ENCODE measurements around the gene ADGRL3.
"Not testable (repeated sequence)": the region's sequence is repeated elsewhere in the genome, so short reads cannot be mapped to it uniquely, and the experiment has no call there.

ADGRL3 gene

DNA sequence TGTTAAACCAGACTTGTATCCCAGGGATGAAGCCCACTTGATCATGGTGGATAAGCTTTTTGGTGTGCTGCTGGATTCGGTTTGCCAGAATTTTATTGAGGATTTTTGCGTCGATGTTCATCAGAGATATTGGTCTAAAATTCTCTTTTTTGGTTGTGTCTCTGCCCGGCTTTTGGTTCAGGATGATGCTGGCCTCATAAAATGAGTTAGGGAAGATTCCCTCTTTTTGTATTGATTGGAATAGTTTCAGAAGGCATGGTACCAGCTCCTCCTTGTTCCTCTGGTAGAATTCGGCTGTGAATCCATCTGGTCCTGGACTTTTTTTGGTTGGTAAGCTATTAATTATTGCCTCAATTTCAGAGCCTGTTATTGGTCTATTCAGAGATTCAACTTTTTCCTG is 556.8 kb downstream of the ADGRL3 start:
- DNase-seq (ENCODE audit: low read depth in 2 of 2): not testable (repeated sequence)

DNA sequence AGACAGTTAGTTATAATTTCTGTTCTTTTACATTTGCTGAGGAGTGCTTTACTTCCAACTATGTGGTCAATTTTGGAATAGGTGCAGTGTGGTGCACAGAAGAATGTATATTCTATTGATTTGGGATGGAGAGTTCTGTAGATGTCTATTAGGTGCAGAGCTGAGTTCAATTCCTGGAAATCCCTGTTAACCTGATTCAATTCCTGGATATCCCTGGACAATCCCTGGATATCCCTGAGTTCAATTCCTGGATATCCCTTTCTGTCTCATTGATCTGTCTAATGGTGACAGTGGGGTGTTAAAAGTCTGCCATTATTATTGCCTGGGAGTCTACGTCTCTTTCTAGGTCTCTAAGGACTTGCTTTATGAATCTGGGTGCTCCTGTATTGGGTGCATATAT is 557.9 kb downstream of the ADGRL3 start:
- DNase-seq (ENCODE audit: low read depth in 2 of 2): not testable (repeated sequence)

DNA sequence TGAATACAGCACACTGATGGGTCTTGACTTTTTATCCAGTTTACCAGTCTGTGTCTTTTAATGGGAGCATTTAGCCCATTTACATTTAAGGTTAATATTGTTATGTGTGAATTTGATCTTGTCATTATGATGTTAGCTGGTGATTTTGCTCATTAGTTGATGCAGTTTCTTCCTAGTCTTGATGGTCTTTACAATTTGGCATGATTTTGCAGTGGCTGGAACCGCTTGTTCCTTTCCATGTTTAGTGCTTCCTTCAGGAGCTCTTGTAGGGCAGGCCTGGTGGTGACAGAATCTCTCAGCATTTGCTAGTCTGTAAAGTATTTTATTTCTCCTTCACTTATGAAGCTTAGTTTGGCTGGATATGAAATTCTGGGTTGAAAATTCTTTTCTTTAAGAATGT is 558.5 kb downstream of the ADGRL3 start:
- DNase-seq (ENCODE audit: low read depth in 2 of 2): not testable (repeated sequence)

DNA sequence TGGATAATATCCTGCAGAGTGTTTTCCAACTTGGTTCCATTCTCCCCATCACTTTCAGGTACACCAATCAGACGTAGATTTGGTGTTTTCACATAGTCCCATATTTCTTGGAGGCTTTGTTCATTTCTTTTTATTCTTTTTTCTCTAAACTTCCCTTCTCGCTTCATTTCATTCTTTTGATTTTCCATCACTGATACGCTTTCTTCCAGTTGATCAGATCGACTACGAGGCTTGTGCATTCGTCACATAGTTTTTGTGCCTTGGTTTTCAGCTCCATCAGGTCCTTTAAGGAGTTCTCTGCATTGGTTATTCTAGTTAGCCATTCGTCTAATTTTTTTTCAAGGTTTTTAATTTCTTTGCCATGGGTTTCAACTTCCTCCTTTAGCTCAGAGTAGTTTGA is 559.1 kb downstream of the ADGRL3 start:
- not testable (repeated sequence) for DNase-seq (ENCODE audit: low read depth in 2 of 2)

DNA sequence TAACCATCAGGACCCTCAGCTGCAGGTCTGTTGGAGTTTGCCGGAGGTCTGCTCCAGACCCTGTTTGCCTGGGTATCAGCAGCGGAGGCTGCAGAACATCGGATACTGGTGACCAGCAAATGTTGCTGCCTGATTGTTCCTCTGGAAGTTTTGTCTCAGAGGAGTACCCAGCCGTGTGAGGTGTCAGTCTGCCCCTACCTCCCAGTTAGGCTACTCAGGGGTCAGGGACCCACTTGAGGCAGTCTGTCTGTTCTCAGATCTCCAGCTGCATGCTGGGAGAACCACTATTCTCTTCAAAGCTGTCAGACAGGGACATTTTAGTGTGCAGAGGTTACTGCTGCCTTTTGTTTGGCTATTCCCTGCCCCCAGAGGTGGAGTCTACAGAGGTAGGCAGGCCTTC is 559.8 kb downstream of the ADGRL3 start:
- DNase-seq (ENCODE audit: low read depth in 2 of 2): not testable (repeated sequence)

DNA sequence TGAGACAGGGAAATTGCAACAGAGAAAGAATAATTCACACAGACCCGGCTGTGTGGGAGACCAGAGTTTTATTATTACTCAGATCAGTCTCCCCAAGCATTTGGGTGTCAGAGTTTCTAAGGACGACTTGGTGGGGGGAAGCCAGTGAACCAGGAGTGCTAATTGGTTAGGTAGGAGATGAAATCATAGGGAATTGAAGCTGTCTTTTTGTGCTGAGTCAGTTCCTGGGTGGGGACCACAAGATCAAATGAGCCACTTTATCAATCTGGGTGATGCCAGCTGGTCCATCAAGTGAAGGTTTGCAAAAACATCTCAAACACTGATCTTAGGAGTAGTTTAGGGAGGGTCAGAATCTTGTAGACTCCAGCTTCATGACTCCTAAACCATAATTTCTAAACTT is 560.7 kb downstream of the ADGRL3 start:
- DNase-seq (ENCODE audit: low read depth in 2 of 2): no peak

DNA sequence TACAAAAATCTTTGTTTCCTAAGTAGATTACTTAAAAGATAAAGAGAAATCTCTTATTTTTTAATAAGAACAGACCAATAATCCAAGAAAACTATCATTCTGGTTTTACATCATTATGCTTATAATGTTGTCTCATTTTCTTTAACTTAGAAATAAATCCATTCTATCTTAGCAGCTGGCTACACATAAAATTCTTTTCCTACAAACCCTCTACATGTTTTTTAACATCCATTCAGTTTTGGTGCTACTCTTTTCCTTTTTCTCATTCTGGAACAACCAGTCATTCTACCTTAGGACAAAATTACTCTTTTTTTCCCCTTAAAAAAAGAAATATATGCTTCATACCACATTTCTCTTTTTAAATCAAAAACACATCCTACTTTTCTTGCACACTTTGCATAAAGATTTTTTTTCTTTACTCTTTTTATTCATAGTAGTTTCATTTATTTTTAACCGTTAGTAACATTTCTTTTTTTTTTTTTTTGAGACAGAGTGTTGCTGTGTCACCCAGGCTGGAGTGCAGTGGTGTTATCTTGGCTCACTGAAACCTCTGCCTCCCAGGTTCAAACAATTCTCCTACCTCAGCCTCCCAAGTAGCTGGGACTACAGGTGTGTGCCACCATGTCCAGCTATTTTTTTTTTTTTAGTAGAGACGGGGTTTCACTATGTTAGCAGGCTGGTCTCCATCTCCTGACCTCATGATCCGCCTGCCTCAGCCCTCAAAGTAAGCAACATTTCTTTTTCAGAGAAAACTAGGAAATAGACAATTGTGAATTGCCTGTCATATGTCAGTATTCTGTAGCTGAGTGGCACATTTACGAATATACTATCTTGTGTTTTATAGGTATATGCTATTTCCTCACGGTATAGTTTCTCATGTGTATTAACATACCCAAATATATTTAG is 562.8 kb downstream of the ADGRL3 start:
- DNase-seq (ENCODE audit: low read depth in 2 of 2): no peak

DNA sequence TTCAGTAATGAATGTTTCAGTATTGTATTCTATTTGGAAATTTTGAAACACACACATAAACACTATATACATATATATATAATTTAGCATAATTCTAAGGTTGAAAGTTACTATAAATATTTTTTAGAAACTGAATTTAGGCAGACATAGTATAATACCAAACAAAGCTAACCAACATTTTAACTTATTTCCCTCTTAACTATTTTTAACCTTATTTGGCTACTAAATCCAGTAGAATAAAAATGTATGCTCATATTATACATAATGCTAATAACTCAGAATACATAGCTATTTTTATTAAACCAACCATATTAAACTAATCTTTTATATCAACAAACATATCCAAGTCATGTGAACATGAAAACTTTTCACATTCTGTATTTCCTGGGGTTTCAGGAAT is 563.6 kb downstream of the ADGRL3 start:
- DNase-seq (ENCODE audit: low read depth in 2 of 2): no peak

DNA sequence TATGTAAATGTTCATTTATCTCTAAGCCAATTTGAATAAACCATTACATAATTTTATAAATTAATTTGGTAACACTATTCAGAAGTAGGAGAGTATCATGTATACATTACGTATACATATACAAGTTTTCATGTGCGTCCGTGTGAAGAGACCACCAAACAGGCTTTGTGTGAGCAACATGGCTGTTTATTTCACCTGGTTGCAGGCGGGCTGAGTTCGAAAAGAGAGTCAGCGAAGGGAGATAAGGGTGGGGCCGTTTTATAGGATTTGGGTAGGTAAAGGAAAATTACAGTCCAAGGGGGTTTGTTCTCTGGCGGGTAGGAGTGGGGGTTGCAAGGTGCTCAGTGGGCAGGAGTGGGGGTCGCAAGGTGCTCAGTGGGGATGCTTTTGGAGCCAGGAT is 564.0 kb downstream of the ADGRL3 start:
- DNase-seq (ENCODE audit: low read depth in 2 of 2): not testable (repeated sequence)

DNA sequence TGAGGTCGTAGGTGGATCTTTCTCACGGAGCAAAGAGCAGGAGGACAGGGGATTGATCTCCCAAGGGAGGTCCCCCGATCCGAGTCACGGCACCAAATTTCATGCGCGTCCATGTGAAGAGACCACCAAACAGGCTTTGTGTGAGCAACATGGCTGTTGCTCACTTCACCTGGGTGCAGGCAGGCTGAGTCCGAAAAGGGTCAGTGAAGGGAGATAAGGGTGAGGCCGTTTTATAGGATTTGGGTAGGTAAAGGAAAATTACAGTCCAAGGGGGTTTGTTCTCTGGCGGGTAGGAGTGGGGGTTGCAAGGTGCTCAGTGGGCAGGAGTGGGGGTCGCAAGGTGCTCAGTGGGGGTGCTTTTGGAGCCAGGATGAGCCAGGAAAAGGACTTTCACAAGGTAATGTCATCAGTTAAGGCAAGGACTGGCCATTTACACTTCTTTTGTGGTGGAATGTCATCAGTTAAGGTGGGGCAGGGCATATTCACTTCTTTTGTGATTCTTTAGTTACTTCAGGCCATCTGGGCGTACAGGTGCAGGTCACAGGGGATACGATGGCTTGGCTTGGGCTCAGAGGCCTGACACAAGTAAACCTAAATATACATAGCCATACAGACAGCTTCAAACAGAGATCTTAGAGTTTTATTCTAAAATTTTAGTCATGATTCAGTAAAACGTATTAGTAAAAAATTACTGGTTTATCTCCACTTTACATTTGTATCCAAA is 569.5 kb downstream of the ADGRL3 start:
- DNase-seq (ENCODE audit: low read depth in 2 of 2): not testable (repeated sequence)

DNA sequence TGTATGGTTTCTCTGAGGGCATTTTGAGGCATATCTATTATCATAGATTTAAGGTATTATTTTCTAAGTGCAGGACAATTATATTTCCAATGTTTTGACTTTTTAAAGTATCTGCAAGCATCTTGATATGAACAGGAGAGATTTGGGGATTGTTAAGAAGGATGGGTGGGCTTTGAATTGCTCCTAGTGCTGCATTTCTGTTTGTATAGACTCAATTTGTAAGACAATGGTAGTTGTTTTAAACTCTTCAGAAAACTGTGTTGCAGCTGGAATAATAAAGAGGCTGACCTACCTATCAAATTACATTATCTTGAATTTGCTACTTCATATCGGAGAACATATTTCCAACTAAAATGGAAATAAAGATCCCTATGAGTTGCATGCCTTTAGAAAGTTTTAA is 570.3 kb downstream of the ADGRL3 start:
- DNase-seq (ENCODE audit: low read depth in 2 of 2): no peak

DNA sequence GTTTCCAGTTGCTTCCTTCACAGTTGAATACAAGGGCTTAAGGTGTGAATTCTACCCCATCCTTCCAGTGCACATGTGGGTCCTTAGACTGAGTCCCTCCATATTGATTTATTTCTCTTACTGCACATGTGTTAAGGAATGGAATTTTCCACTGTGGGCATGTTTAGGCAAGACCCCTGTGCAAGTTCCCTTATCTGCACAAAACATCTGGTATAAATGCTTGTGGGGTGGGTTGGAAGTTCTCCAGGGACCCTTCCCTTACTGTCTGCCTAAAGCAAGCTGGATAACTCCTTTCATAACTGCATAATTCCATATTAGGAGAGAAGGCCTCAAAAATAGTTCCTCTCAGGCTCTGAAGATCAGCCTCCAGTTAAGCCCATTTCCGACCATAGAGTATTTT is 570.9 kb downstream of the ADGRL3 start:
- DNase-seq (ENCODE audit: low read depth in 2 of 2): no peak

DNA sequence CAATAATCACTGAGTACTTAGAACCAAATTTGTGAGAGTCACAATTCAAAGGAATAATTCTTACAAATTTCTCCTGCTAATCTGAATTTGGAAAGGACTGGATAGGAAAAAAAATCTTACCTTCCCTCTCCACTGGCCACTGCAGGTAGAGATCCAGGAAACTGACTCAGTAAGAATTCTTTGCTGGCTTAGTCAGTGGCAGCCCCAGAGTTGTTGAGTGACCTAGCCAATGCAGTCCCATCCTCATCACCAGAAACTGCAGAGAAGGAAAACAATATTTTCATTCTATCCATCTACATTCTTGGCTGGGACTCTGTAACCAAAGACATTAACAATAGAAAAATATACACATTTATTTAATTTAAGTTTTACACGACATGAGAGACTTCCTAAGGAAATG is 572.0 kb downstream of the ADGRL3 start:
- no peak for DNase-seq (ENCODE audit: low read depth in 2 of 2)

DNA sequence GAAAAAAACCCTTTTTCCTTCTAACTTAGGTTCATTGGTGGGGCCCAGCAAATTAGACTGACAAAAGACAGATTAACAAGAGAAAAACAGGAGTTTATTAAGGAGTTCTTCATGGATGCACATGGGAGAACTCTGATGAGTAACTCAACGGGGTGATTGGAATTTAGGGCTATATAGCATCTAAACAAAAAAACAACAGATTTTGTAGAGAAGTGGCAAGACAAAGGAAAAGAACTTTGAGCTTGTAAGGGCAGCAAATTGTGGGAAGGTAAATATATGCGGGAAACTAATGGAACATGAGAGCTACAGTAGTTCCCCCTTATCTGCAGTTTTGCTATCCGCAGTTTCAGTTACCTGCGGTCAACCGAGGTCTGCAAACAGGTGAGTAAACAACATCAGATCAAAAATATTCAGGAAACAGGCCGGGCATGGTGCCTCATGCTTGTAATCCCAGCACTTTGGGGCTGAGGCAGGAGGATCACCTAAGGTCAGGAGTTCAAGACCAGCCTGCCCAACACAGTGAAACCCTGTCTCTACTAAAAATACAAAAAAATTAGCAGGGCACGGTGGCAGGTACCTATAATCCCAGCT is 573.6 kb downstream of the ADGRL3 start:
- no peak for DNase-seq (ENCODE audit: low read depth in 2 of 2)

DNA sequence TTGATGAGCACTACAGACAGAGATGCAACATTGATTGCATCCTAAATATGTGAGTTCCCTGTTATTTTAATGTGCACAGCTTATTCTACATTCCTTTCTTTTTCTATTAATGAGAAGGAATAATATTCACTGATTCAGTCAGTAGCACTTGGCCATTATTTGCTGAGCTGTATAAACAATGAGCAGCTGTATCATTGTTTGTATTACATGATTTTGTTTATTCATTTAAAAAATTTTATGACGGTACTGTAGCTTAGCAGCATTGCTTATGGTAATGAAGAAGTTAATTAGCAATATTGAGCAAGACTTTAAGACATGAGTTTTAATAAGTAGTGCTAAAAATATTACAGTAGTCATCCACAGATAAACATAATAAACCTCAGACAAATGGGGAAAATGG is 582.0 kb downstream of the ADGRL3 start:
- no peak for DNase-seq (ENCODE audit: low read depth in 2 of 2)

DNA sequence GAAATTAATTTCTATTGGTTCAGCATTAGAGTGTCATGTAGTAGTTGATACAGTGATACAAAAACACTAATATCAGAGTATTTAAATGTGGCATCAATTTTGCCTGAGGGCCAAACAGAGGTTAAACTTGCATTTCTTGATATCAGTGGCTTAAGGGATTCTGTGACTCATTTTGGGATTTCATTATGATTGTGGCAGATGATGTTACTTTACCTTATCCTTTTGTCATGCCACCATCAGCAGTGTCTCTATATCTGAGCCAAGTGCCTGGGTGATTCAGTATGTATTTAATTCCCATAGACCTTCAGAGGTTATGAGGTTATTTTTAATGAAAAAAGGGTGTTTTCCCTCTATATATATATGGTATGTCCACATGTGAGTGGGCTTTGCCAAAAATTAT is 582.9 kb downstream of the ADGRL3 start:
- no peak for DNase-seq (ENCODE audit: low read depth in 2 of 2)

DNA sequence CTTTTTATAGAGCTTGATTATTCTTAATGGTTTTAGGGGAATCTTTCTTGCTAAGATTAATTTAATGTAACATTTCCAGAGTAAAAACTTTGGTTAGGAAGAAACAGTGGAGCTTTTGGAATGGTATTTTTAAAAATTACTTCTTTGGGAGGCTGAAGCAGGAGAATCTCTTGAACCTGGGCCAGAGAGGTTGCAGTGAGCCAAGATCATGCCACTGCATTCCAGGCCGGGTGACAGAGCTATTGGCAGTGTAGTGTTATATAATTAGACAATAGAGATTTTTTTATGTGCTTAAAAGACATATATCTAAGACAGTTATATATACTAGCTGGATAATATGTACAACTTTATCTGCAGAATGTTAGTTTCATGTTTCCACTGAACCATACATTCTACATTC is 585.6 kb downstream of the ADGRL3 start:
- DNase-seq (ENCODE audit: low read depth in 2 of 2): no peak

DNA sequence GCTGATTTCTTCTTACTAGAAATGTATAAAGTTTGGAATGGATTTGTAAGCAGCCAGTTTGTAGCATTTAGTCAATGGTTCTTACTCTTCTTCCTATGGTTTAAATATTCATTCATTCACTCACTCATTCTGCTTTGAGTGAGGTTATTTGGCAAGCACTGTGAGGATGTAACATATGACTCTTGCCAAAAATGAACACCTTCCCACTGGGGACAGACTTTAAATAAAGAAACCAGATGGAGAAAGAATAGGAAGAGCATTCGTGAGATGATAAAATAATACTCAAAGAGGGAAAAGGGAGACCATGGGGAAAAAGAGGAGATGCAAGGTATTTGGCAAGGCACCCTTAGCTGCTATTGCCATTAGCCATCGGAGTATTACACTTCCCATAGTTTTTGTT is 586.1 kb downstream of the ADGRL3 start:
- no peak for DNase-seq (ENCODE audit: low read depth in 2 of 2)

DNA sequence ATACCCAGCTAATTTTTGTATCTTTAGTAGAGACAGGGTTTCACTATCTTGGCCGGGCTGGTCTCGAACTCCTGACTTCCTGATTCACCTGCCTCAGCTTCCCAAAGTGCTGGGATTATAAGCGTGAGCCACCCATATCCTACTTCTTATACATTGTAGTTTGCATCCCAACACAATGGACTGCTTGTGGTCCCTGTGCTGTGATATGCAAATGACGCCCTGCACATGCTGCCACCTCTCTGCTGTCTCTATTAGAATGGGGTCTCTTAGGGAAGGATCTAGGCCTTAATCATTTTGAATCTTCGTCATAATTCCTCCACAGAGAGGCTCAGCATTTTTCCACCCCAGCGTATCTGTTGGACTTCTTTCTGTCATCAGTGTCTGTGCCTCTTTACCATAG is 595.9 kb downstream of the ADGRL3 start:
- no peak for DNase-seq (ENCODE audit: low read depth in 2 of 2)

DNA sequence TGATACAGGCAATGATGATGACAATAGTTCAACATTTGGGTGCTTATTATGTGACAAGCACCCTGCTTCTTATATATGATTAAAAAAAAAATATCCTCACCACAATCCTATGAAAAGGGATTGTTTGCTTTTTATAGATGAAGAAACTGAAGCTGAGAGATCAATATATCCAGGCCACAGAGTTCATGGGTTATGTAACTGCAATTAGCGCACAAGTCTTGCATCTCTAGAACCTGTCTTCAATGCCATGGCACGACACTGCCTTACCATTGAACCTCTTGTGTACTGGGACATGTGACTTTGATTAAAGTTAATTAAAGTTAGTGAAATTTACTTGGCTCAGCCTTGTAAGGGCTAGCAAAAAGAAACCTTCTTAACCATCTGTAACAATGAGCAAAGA is 599.7 kb downstream of the ADGRL3 start:
- DNase-seq (ENCODE audit: low read depth in 2 of 2): no peak

DNA sequence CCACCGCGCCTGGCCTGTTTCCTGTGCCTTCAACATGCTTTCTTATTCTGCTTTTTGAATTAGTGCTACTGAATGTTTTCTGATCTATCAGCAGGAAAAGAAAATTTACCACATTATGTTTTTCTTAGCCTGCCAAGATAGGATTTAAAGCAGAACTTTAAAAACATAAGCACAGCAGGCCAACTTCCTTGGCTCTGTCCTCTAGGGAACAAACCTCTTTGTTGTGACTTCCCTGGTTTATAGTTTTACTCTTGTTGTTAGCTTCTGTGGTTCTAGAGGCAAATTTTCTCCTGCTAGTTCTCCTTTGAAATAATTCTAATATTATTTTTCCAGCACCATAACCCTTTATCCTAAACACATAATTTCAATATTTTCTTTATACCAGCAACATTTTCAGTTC is 605.1 kb downstream of the ADGRL3 start:
- DNase-seq (ENCODE audit: low read depth in 2 of 2): no peak

DNA sequence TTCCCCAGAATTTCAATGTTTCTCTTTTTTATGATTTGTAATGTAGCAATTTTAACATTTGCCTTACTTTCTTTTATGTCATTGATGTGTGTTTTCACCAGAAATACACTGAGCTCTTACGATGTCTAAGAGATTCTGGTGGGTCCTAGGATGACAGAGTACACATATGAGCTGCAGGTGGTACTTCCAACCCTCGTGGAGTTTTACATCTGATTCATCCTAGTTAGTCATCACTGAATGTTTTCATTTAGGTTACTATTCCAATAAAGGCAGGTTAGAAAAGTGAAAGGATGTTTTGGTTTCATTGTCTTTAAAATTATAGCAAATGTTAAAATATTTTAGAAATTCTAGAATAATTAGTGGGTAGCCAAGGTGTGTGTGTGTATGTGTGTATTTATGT is 605.9 kb downstream of the ADGRL3 start:
- DNase-seq (ENCODE audit: low read depth in 2 of 2): no peak

DNA sequence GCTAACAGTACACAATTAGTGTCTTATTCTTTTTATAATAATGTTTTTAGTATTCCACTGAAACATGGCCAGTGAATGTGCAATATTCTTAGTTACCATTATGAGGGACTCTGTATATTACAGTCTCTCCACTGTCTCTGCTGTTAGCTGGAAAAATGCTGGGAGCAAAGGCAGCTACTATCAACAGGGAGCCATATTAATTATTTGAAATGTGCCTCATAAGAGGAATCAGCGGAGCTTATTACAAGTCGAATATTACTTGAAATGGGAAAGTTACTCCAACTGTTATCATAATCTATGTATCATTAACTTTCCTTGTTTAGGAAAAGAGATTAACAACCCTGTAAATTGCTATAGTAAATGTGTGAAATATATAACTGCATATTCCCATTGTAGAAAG is 612.0 kb downstream of the ADGRL3 start:
- DNase-seq (ENCODE audit: low read depth in 2 of 2): no peak

All from stimulated activated CD4-positive, alpha-beta T cell treated with anti-CD3 and anti-CD28 coated beads, Interleukin-15, amount 100 ng/mL, for 48 hours (primary cell).